Measurements from ENCODE around the gene PLA2G12A.
"Not testable (repeated sequence)": the region's sequence is repeated elsewhere in the genome, so short reads cannot be mapped to it uniquely, and the experiment has no call there.

The PLA2G12A gene

DNA sequence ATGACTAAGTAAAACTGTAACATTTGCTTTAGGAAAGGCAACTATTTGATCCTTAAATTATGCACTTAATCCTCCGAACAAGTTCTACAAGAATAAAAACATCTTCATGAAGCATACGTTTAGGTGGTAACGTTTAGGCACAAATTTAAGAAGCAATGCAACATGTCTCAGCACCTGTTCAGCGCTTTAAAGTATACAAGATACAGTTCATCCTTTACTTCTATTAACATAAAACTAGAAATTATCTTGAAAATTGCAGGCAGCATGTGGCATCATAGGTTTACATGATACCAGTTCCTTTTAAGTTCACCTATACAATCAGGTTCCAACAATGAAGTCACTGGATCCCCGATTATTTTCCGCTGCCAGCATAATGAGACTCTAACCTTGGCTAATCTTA lies 1.5 kb downstream of the PLA2G12A start:
- no peak for DNase-seq

- no peak for DNase-seq
These were observed 6.8 kb downstream of the PLA2G12A start for GRCh38 chr4:109723110-109723509.

- DNase-seq, result no peak
These were observed 7.5 kb downstream of the PLA2G12A start for GRCh38 chr4:109722357-109722756.

DNA sequence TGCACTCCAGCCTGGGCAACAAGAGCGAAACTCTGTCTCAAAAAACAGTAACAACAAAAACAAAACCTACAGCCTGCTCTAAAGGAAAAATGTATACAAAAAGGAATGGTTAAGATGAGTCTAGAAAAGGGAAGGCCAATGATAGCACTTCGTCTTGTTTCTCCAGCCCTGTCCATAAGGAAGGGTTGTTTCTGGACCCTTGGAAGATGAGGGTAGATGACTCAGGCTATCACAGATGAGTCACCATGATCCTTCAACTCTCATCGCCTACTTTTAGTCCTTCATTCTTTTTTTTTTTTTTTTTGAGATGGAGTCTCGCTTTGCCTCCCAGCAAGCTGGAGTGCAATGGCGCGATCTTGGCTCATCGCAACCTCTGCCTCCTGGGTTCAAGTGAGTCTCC lies 8.8 kb downstream of the PLA2G12A start:
- no peak for DNase-seq

- no peak for DNase-seq
These were observed 10.3 kb downstream of the PLA2G12A start for GRCh38 chr4:109719604-109720003.

DNA sequence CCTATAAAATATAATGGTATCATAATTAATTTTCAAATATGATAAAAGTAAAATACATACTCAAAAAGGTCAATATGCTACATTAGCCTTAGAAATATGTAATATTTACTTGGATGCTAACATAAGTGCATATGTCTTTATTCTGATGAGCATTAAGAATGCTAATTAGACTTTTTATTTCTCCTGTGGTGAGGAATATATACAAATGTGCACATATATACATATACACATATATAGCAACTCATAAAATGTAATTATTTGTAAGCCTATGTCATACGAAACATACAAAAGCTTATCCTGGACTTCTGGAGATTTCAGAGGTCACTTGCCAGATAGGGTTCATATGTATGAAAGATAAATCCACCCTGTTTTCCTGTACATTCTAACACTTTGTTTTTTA lies 11.1 kb downstream of the PLA2G12A start:
- DNase-seq, result no peak

DNA sequence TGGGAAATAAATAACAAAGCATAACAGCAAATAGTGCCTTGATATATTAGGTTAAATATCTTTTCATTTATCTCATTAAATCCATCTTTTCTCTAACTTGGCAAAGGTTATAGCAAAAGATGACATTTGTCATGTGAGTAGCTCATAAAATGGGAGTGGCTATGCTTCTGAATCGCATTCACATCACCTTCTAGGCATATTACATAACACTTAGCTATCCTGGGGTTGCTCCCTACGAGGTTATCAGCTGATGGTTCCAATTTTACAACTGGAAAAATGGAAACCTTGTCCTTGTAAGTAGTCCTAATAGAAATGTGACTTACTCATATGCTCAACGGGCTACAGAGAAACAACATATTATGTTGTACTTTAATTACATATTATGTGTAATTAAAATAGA lies 16.4 kb downstream of the PLA2G12A start:
- DNase-seq, result no peak

DNA sequence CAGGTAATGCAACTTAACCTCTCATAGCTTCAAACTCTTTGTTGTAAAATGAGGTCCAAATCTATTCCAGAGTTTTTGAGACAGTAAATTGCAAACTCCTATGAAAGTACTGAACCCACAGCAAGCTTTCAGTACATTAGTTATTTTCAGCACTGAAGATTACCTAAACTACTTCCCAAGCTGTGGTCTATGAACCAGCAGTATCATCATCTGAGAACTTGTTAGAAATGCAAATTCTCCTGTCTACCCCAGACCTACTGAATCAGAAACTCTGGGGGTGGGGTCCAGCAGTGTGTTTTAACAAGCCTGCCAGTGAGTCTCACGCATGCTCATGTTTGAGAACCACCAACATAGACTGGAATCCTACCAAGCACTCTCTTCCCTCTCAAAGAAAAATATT lies 20.9 kb downstream of the PLA2G12A start:
- DNase-seq, result no peak

- no peak for DNase-seq
These were observed 21.4 kb downstream of the PLA2G12A start for GRCh38 chr4:109708435-109708834.

- no peak for DNase-seq
These were observed 26.1 kb downstream of the PLA2G12A start for GRCh38 chr4:109703664-109704361.

GRCh38 chr4:109702950-109703663 lies 26.8 kb downstream of the PLA2G12A start, which contains the start of gene CASP6:
Gene CASP6, minus strand, starts transcription at chr4:109703445. Its CDS starts 50 bp downstream, at chr4:109703395.
- peak; percentile 84 for DNase-seq

DNA sequence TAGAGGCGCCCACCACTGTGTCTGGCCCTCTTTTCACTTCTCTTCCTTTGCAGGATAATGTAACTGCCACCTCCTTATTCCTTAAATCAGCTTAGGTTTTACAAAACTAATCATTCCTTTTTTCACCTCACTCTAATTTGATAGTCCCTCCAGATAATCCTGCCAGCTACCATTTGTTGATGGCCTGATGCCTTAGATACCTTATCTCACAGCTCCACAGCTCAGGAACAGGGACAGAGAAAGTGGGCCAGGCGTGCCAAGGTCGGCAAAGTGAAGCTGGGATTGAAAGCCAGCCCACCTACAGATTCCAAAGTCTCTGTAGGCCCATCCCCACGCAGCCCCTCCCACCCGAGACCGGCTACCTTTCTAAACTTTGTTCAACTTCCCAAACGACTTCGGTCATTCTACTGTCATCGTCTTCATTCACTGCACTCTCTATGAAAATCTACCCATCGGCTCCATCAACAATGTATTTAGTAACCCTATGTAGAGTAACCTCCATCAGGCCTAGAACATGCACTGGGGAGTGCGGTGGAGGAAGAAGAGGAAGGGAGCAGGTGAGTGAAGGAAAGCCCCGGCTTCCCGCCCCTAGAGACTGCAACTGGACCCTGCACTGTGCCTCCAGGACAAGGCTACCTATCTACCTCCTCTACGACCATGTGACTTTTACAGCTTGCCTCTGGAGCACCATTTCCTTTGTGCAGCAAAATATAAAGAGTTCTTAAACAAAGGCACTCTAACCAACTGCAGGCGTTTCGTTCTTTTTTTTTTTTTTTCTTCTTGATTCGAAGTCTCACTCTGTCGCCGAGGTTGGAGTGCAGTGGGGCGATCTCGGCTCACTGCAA lies 28.1 kb downstream of the PLA2G12A start:
- DNase-seq, result no peak

GRCh38 chr4:109699553-109700225 lies 30.2 kb downstream of the PLA2G12A start:
- no peak for DNase-seq

DNA sequence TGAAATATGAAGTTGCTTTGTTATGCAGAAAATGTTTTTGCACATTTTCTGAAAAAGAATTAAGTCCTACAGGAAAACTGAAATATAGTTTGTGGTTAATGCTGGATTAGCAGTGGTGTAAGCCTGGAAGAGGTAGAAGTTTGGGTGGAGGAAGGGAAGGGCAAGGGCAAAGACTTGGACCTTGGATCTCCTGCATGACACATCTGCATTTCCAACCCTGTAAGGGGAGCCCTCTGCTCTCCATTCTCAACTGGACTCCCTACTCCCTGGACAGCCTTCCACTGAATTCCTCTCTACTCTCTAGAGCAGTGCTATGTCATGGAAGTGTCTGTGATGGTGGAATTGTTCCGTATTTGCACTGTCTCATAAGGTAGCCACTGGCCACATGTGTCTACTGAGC lies 31.2 kb downstream of the PLA2G12A start:
- DNase-seq, result no peak

- no peak for DNase-seq
These were observed 38.4 kb downstream of the PLA2G12A start for GRCh38 chr4:109691411-109691920.

DNA sequence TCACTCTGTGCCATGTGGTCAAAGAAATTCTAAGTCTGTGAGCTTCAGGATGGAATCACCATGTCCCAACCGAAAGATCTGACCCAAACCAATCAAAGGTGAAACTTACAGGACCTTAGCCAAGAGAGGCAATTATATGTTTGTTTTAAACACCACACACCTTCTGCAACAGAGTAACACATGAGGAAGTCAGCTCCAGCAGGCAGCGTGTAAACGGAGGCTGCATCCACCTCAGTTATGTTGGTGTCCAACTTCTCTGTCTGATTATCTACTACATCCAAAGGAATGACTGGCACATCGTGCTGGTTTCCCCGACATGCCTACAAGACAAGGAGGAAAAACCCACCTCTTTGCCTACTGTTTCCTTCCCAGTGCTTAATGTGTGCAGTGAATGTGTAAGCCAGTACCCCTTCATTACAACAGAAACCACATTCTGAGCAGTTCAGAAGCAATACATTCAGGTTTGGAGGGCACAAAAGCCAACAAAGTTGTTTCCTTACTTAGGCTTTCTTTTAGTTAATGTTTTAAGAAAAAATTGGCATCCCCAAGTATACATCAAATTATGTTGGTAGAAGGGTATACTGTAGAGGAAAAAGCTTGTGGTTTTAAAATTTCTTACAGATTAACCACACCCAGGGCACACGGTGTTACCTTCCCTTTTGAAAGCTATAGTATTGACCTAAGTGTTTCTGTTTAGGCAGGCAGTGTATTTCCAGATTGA lies 39.0 kb downstream of the PLA2G12A start:
- DNase-seq, result no peak

GRCh38 chr4:109684727-109685126 lies 45.1 kb downstream of the PLA2G12A start:
- no peak for DNase-seq

- no peak for DNase-seq
These were observed 46.1 kb downstream of the PLA2G12A start for GRCh38 chr4:109683621-109684253.

DNA sequence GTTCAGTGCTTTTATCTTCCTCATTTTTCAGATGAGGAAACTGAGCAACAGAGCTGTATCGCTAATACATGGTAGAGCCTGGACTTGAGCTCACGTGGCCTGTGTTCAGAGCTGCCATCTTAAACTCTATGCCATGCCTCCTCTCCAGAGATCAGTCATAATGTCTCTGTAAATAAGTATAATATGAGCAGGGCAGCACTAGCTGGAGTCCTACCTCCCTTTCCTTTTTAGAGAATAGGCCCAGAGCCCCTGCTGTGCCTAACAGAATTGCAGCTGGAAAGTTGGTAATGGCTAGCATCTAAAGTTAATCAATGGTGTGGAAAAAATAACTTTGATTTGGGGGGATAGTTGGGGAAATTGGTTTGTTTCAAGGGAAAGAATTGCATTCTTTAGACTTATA lies 47.0 kb downstream of the PLA2G12A start:
- no peak for DNase-seq

DNA sequence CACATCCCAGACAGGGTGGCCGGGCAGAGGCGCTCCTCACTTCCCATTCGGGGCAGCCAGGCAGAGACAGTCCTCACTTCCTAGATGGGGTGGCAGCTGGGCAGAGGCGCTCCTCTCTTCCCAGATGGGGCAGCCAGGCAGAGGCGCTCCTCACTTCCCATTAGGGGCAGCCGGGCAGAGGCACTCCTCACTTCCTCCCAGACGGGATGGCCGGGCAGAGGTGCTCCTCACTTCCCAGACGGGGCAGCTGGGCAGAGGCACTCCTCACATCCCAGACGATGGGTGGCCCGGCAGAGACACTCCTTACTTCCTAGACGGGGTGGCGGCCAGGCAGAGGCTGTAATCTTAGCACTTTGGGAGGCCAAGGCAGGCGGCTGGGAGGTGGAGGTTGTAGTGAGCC lies 50.9 kb downstream of the PLA2G12A start:
- not testable (repeated sequence) for DNase-seq

DNA sequence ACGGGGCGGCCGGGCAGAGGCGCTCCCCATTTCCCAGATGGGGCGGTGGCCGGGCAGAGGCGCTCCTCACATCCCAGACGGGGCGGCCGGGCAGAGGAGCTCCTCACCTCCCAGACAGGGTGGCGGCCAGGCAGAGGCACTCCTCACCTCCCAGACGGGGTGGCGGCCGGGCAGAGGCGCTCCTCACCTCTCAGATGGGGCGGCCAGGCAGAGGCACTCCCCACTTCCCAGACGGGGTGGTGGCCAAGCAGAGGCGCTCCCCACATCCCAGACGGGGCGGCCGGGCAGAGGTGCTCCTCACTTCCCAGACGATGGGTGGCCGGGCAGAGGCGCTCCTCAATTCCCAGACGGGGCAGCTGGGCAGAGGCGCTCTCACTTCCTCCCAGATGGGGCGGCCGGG lies 51.4 kb downstream of the PLA2G12A start:
- not testable (repeated sequence) for DNase-seq

- DNase-seq, result no peak
These were observed 53.0 kb downstream of the PLA2G12A start for GRCh38 chr4:109676886-109677285.

All from activated CD8-positive, alpha-beta memory T cell treated with anti-CD3 and anti-CD28 coated beads, Interleukin-2, amount 50 U/mL, for 48 hours (primary cell).